ENCODE measurements around the gene SYT4.

DNA sequence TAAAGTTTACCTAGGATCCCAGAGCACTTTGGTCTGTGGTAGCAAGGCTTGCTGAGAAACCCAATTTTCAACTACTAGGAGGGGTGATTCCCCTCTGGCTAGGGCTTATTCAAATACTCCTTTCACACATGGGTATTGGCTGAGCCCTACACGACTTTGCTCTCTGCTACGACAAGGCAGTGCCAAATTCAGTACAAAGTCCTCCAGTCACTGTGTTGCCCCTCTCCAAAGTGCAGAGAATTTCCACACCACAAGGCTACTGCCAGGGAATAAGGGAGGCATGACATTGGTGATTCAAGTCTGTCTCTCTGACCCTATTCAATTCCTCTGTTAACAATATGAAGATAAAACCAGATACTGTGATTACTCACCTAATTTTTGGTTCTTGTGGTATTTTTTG is 38.9 kb downstream of the SYT4 start:
- TF ChIP-seq E2F1 (CRISPR knock-in tag; IDR thresholded peaks at IDR 0.05) (no peak), ZNF121 (CRISPR knock-in tag; IDR thresholded peaks at IDR 0.05) (no peak), JUN (CRISPR knock-in tag; IDR thresholded peaks at IDR 0.05) (no peak), ATF3 (CRISPR knock-in tag; conservative IDR thresholded peaks at IDR 0.05) (no peak)
- TF ChIP-seq, protein P1, sequence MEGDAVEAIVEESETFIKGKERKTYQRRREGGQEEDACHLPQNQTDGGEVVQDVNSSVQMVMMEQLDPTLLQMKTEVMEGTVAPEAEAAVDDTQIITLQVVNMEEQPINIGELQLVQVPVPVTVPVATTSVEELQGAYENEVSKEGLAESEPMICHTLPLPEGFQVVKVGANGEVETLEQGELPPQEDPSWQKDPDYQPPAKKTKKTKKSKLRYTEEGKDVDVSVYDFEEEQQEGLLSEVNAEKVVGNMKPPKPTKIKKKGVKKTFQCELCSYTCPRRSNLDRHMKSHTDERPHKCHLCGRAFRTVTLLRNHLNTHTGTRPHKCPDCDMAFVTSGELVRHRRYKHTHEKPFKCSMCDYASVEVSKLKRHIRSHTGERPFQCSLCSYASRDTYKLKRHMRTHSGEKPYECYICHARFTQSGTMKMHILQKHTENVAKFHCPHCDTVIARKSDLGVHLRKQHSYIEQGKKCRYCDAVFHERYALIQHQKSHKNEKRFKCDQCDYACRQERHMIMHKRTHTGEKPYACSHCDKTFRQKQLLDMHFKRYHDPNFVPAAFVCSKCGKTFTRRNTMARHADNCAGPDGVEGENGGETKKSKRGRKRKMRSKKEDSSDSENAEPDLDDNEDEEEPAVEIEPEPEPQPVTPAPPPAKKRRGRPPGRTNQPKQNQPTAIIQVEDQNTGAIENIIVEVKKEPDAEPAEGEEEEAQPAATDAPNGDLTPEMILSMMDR (IDR thresholded peaks at IDR 0.05): no peak

All from WTC11 (cell line).